OCI-LY3 (cell line): Measurements from ENCODE around the gene JAKMIP1.

Source experiments
- EZH2phosphoT487 ChIP-seq: fragments of 200-600 bp; shearing (Covaris generic); IDR thresholded peaks from 2 replicates; pipeline ENCODE4 v1.6.1; 2018; ENCODE audit warnings: antibody characterized with exemption, mixed run types, low read depth
- TF ChIP-seq, protein P1 (sequence below): fragments of 200-600, 300-600 bp; sonication (generic); IDR thresholded peaks from 2 replicates; pipeline ENCODE4 v1.5.1; 2014; ENCODE audit warnings: antibody characterized with exemption, low read length, low read depth

DNA sequence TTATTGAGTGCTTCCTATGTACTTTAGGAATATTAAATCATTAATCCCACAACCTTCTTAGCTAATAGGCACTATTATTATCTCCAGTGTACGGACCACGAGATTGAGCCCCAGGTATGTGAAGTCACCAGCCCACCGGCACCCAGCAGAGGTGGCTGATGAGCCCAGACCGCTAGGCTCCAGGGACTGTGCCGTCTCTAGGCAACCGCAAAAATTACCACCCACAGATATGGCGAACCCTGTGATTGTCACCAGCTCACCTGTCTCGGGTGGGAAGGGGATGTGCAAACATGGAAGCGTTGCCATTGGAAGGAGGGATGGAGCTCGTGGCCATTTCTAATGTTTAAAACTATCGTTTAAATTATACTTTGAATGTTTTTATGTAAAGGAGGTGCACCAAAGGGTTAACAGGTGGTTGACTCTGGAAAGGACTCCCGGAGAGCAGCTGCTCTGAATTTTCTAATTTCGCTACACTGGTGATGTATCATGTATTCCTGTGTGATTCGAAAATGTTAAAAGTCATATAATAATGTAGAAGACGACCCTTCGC, 21.0 kb upstream of the JAKMIP1 start:
- TF ChIP-seq, protein P1, sequence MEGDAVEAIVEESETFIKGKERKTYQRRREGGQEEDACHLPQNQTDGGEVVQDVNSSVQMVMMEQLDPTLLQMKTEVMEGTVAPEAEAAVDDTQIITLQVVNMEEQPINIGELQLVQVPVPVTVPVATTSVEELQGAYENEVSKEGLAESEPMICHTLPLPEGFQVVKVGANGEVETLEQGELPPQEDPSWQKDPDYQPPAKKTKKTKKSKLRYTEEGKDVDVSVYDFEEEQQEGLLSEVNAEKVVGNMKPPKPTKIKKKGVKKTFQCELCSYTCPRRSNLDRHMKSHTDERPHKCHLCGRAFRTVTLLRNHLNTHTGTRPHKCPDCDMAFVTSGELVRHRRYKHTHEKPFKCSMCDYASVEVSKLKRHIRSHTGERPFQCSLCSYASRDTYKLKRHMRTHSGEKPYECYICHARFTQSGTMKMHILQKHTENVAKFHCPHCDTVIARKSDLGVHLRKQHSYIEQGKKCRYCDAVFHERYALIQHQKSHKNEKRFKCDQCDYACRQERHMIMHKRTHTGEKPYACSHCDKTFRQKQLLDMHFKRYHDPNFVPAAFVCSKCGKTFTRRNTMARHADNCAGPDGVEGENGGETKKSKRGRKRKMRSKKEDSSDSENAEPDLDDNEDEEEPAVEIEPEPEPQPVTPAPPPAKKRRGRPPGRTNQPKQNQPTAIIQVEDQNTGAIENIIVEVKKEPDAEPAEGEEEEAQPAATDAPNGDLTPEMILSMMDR: no peak
- TF ChIP-seq EZH2phosphoT487: no peak
